Central memory CD8-positive, alpha-beta T cell (primary cell): ENCODE measurements around the gene PDK2.

Source experiments
- ATAC-seq: fragments of 150-1000 bp; cut with Tn5 transposase; replicated peaks from 2 replicates; pipeline ENCODE4 v1.10.0; 2022; ENCODE audit warnings: mild to moderate bottlenecking, moderate FRiP score, moderate number of reproducible peaks; ENCODE audit not compliant: poor library complexity, severe bottlenecking; ENCODE audit errors: extremely low read depth
- DNase-seq, 2 donors: peaks; one replicate each; pipeline ENCODE4 v3.0.0; 2021; ENCODE audit warnings: low spot score in 2 of 2
- H3K27ac Mint-ChIP-seq: one replicate; pipeline ENCODE4 v1.8.0; 2022; ENCODE audit warnings: low read depth, mild to moderate bottlenecking, moderate library complexity, mixed read lengths
- H3K27me3 Mint-ChIP-seq: one replicate; pipeline ENCODE4 v1.8.0; 2022; ENCODE audit warnings: mixed read lengths
- H3K36me3 Mint-ChIP-seq: one replicate; pipeline ENCODE4 v1.8.0; 2022; ENCODE audit warnings: mild to moderate bottlenecking, moderate library complexity, mixed read lengths; ENCODE audit not compliant: insufficient read depth
- H3K4me1 Mint-ChIP-seq: one replicate; pipeline ENCODE4 v1.8.0; 2022; ENCODE audit warnings: mixed read lengths
- H3K4me3 Mint-ChIP-seq: one replicate; pipeline ENCODE4 v1.8.0; 2022; ENCODE audit warnings: mild to moderate bottlenecking, moderate library complexity, mixed read lengths
- H3K9me3 Mint-ChIP-seq: one replicate; pipeline ENCODE4 v1.8.0; 2022; ENCODE audit warnings: mixed read lengths

Gene PDK2

DNA sequence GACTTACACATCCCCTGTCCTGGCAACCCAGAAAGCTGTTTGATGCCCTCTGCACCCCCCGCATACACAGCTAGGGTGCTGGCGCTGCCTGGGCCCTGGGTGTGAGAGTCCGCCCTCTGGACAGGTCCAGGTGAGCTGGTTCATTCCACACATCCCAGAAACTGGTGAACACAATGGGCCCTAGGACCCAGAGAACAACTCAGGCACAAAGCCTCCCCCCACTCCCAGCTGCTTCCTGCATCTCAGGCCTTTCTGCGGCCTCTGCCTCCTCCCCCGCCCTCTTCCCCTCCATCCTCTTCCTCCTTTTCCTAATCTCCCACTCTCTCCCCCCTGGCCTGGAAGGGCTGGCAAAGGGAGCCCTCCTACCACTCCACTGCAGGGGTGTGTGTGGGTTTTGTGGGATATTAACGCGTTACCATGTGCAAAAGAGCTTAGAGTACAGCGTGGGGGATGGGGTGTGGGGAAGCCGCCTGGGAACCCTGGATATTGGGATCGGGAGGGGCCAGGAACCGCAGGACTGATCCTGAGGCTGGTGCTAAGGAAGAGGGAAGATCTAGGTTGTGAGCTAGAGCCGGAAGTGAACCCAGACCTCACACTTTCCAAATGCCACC is 56.9 kb downstream of the PDK2 start:
- Mint-ChIP-seq H3K27ac (peak overlapping the region; percentile 62), H3K9me3 (no peaks in the 10 kb centered on the region), H3K27me3 (no peaks in the 10 kb centered on the region), H3K4me1 (peaks cover 21% of the 10 kb centered on the region), H3K36me3 (peaks cover 15% of the 10 kb centered on the region), H3K4me3 (peak overlapping the region; percentile 89)
- DNase-seq (no peak), ATAC-seq (no peak)

DNA sequence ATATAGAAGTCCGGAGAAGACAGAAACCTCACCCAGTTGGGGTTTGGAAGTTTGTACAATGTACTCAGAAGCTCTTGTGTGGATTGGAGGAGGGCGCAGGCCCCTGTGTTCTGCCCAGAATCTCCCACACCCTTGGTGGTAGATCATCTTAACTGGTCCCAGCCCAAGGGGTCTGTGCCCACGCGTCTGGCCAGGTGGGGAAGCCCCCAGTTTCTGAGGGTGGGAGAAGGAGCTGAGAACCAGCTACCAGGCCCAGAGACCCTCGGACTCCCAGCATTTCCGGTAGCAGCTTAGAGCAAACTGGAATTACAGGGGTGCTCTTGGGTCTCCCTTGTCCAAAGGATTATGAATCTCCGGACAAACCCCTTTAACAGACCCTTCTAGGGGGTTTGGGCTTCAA is 57.6 kb downstream of the PDK2 start:
- DNase-seq = no peak
- no peak for ATAC-seq
- H3K27ac Mint-ChIP-seq = no peak overlapping the region
- H3K4me3 Mint-ChIP-seq = peak overlapping the region; percentile 89
- H3K36me3 Mint-ChIP-seq = peaks cover 11% of the 10 kb centered on the region
- no peaks in the 10 kb centered on the region for H3K27me3 Mint-ChIP-seq
- peaks cover 16% of the 10 kb centered on the region for H3K4me1 Mint-ChIP-seq
- no peaks in the 10 kb centered on the region for H3K9me3 Mint-ChIP-seq

DNA sequence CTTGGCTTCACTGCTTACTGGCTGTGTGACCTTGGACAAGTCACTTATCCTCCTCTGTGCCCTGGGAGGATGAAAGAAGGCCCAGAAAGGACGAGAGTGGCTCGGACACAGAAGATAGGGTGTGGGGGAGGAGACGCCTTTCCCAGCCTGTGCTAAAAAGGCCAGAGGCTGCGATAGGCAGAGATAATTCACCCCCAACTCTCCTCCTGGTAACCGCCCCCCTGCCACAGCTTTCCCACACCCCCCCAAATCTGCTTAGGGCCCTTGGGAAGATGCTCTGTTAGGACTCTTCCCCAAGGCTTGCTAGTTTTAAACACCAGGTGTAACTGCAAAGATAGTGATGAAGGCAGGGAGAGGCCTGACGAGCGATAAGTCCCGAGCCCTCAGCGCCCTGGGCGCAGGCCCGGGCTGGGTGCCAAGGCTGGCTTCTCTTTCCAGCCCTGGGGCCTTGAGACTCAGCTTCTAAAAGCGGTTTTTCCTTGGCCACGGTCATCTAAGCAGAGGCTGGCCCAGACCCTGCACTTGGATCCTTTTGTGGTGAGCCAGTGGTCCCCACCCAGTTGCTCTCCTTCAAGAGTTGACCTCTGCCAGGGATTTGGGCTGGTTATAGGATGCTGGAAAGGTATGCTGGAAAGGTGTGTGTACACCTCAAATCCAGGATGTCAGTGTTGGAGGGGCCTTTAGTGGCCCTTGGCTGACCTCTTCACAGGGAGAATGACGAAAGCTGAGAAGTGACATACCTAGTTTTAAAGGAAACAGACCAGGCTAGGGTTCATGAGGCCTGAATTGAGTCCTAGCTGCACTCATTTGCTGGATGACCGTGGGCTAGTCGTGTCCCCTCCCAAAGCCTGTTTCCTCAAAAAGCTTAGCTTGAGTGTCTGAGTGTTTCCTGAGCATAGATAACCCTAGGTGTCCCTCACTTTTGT is 58.8 kb downstream of the PDK2 start:
- no peaks in the 10 kb centered on the region for H3K27me3 Mint-ChIP-seq
- H3K4me3 Mint-ChIP-seq = no peak overlapping the region
- no peak for ATAC-seq
- DNase-seq = no peak
- peaks cover 18% of the 10 kb centered on the region for H3K4me1 Mint-ChIP-seq
- H3K36me3 Mint-ChIP-seq = peaks cover 8% of the 10 kb centered on the region
- no peak overlapping the region for H3K27ac Mint-ChIP-seq
- no peaks in the 10 kb centered on the region for H3K9me3 Mint-ChIP-seq

DNA sequence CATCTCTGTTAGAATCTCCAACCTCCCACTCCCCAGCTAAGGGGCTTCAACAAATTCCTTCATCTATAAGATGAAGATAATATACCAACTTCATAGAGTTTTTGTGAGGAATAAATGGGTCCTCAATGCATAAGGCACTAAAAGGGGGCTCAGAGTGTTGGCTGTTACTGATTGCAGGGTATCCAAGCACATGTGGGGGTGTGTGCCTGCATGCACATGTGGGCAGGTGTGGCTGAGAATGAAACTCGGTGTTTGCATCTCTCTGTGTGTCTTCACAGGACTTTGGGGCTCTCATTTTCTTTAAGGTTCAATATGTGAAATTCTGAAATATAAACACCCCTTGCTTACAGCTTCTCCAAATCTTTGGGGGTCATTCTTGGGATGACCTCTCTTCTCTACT is 59.5 kb downstream of the PDK2 start:
- no peak for DNase-seq
- Mint-ChIP-seq H3K4me3 (no peak overlapping the region), H3K4me1 (peaks cover 18% of the 10 kb centered on the region), H3K9me3 (no peaks in the 10 kb centered on the region), H3K27ac (no peak overlapping the region), H3K27me3 (no peaks in the 10 kb centered on the region), H3K36me3 (peaks cover 8% of the 10 kb centered on the region)
- ATAC-seq = no peak

DNA sequence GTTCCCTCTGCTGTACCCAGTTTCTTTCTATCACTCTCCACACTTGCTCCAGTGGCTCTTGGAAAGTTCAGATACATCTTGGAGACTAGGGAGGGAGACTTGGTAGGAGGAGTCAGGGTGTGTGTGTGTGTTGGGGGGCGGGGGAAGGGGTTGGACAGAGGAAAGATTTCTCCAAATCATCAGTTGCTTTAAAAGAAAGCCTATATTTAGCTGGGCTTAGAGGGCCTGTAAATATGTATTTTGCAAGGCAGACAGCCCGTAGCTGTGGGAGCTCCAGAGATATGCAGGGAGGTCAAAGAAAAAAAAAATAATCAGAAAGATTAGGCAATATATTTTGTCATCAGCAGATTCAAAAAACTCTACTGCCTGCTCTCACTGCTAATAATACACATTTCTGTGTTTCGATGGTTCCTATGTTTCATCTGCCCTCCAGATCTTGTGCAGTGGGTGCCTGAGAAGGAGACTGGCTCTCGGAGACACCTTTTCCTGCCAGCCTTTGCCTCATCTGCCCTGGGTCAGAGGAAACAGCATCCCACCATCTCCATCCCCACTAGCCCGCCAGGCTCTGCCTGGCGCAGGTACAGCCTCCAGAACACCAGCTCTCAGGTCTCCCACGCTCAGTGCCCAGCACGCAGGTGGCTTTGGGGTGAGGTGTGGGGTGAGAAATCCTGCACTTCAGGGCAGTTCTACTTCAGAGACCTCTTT is 60.1 kb downstream of the PDK2 start:
- Mint-ChIP-seq H3K4me3 (no peak overlapping the region), H3K27me3 (no peaks in the 10 kb centered on the region), H3K4me1 (peaks cover 18% of the 10 kb centered on the region), H3K9me3 (no peaks in the 10 kb centered on the region), H3K27ac (no peak overlapping the region), H3K36me3 (peaks cover 8% of the 10 kb centered on the region)
- DNase-seq = no peak
- ATAC-seq = no peak

DNA sequence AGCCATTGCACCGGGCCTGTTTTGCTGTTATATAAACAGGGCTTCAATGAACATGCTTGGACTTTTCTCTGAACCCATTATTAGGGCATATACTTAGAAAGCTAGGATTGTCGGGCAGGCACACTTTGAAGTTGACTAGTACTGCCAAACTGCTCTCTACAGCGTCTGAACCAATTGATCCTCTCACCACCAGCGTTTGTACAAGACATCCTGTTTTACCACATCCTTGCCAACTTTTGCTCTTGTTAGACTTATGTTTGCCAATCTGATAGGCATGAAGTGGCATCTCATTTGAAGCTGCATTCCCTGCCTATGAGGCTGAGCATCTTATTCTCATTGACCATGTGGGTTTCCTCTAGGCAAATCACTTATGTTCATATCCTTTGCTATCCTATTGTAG is 62.7 kb downstream of the PDK2 start:
- ATAC-seq (no peak), DNase-seq (no peak)
- Mint-ChIP-seq H3K27ac (no peak overlapping the region), H3K4me1 (peaks cover 29% of the 10 kb centered on the region), H3K4me3 (no peak overlapping the region), H3K36me3 (peaks cover 2% of the 10 kb centered on the region), H3K9me3 (no peaks in the 10 kb centered on the region), H3K27me3 (no peaks in the 10 kb centered on the region)

DNA sequence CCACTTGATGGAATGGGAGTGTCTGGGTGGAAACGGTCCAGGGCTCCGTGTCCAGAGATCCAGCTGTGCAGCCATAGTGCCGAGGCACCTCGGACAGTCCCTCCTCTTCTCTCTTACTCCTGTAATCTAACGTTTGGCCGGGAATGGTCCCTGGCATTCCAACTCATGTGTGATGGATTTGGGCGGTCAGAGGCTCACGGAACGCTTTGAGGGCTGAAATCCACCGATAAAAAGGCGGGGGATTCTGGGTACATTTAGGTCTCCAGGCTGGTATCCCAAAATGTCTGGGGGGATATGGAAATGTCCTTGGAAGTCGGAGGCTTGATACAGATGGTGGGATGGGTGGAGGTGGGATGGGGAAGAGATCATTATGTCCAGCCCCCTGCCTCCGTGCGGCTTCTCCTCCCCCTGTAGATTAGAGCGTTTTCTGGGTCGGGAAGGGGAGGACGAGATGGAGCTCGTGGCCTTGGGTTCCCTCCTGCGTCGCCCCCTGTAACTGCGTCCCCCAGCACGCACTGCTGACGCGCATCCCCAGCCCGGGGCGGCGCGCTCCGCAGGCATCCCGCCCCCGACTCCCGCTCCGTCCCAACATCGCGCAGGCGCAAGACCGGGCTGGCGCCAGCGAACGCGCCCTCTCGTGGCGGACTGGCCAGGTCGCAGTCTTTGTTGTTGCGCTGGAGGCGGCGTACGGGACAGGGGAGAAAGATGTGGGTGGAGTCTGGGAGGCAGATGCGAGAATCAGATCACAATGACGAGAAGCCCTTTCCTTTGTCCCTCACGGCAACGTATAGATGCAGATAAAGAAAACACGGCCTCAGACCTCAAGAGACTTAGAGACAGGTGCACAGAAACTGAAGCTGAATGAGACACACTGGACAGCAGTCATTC is 66.1 kb downstream of the PDK2 start:
- no peaks in the 10 kb centered on the region for H3K27me3 Mint-ChIP-seq
- H3K9me3 Mint-ChIP-seq = no peaks in the 10 kb centered on the region
- H3K4me1 Mint-ChIP-seq = peaks cover 29% of the 10 kb centered on the region
- H3K27ac Mint-ChIP-seq = peak overlapping the region; percentile 89
- H3K36me3 Mint-ChIP-seq = peaks cover 2% of the 10 kb centered on the region
- ATAC-seq (peak; percentile 96), DNase-seq (peak; percentile 91 to 92)
- H3K4me3 Mint-ChIP-seq = peak overlapping the region; percentile 72
